K562 (cell line): ENCODE results near the gene HOXA13. TPM values are rescaled to one million over a fixed set of nuclear protein-coding genes. Genes with fewer than 3 reads are reported as not detected.

Source experiments
- ATAC-seq: fragments of 200-7000 bp; cut with Tn5 transposase; 3 replicates; pipeline ENCODE4 v1.9.1; 2020; ENCODE audit warnings: moderate library complexity
- BruUV-seq: library from RNA; stranded (reverse); fragments of 400-500 nt; replicated peaks from 2 replicates; lab custom pipeline; 2021; lab: Mats Ljungman, UMichigan
- CTCF ChIA-PET: fragments of 300-600 bp; formaldehyde crosslinking; extraction: SDS; loops from one replicate; lab custom pipeline; 2021; ENCODE audit warnings: low intra/inter-chr PET ratio; lab: Yijun Ruan, JAX
- POLR2A ChIA-PET: fragments of 300-600, 350-650 bp; sonication (Branson Sonifier 250); formaldehyde crosslinking; extraction: SDS; loops from one replicate; lab custom pipeline; 2021; ENCODE audit warnings: antibody characterized with exemption, inconsistent platforms; lab: Yijun Ruan, JAX
- DNase-seq, 4 experiments: peaks; one replicate each; pipeline versions ENCODE4 v3.0.0 to v3.0.0-alpha.2; 2011 to 2018; ENCODE audit warnings: low spot score in 3 of 4, mixed read lengths in 3 of 4; ENCODE audit errors: extremely low read depth in 1 of 4
- FAIRE-seq: peaks from 2 replicates; lab custom pipeline; 2011; peaks lifted over from hg19 to GRCh38; lab: Jason Lieb, UNC
- H2AFZ ChIP-seq: 2 replicates; pipeline ENCODE4 v1.6.0; 2011; ENCODE audit warnings: low read depth, low read length, control low read depth, inconsistent platforms
- H3K27ac ChIP-seq: fragments of 200-600 bp; 3 replicates; pipeline ENCODE4 v1.8.0; 2011; ENCODE audit warnings: low read depth, mild to moderate bottlenecking, control low read depth, inconsistent platforms, low read length, moderate library complexity, mixed read lengths; ENCODE audit errors: extremely low read depth
- H3K27me3 ChIP-seq, 2 experiments: fragments of 300-600 bp in 1 of 2; 2 replicates in 1 of 2; 3 replicates in 1 of 2; pipeline versions ENCODE4 v1.6.0 to v1.8.0; 2011; ENCODE audit warnings: inconsistent platforms in 2 of 2, low read length in 2 of 2, mild to moderate bottlenecking in 1 of 2, mixed read lengths in 1 of 2, moderate library complexity in 1 of 2; ENCODE audit not compliant: control insufficient read depth in 2 of 2, insufficient read depth in 2 of 2
- H3K36me3 ChIP-seq: fragments of 300-600 bp; 3 replicates; pipeline ENCODE4 v1.8.0; 2011; ENCODE audit warnings: mild to moderate bottlenecking, low read length, inconsistent platforms; ENCODE audit not compliant: control insufficient read depth, insufficient read depth
- H3K4me1 ChIP-seq, 2 experiments: fragments of 200-600 bp in 1 of 2; replicated peaks in 1 of 2; 2 replicates in 1 of 2; 3 replicates in 1 of 2; pipeline versions ENCODE4 v1.5.1 to v1.8.0; 2011; ENCODE audit warnings: inconsistent platforms in 2 of 2, low read length in 2 of 2, mild to moderate bottlenecking in 1 of 2, mixed read lengths in 1 of 2, moderate library complexity in 1 of 2; ENCODE audit not compliant: control insufficient read depth in 2 of 2, insufficient read depth in 2 of 2
- H3K4me2 ChIP-seq: 2 replicates; pipeline ENCODE4 v1.6.1; 2011; ENCODE audit warnings: low read length, control low read depth, inconsistent platforms, mixed read lengths; ENCODE audit not compliant: insufficient read depth
- H3K4me3 ChIP-seq: fragments of 200-600 bp; sonication (generic), shearing (Covaris generic); 2 replicates; pipeline ENCODE4 v1.5.1; 2016; ENCODE audit warnings: control low read depth, inconsistent platforms
- H3K79me2 ChIP-seq: fragments of 200-600 bp; 3 replicates; pipeline ENCODE4 v1.8.0; 2011; ENCODE audit warnings: low read length, inconsistent platforms; ENCODE audit not compliant: control insufficient read depth, insufficient read depth
- H3K9ac ChIP-seq, 2 experiments: 2 replicates each; pipeline versions ENCODE4 v1.6.0 to v1.6.1; 2011; ENCODE audit warnings: low read depth in 2 of 2, low read length in 2 of 2, control low read depth in 1 of 2, inconsistent platforms in 1 of 2, mild to moderate bottlenecking in 1 of 2, mixed read lengths in 1 of 2; ENCODE audit not compliant: insufficient read depth in 1 of 2
- H3K9me1 ChIP-seq: one replicate; pipeline ENCODE4 v1.6.0; 2011; ENCODE audit warnings: inconsistent platforms, mild to moderate bottlenecking, low read length, moderate library complexity; ENCODE audit not compliant: control insufficient read depth, insufficient read depth
- H3K9me3 ChIP-seq: replicated peaks from 2 replicates; pipeline ENCODE4 v1.5.1; 2011; ENCODE audit warnings: low read depth, low read length, inconsistent platforms; ENCODE audit not compliant: control insufficient read depth, insufficient read depth
- H4K20me1 ChIP-seq: replicated peaks from 2 replicates; pipeline ENCODE4 v1.6.1; 2011; ENCODE audit warnings: low read length, inconsistent platforms, mixed read lengths; ENCODE audit not compliant: control insufficient read depth, insufficient read depth
- ATF4 ChIP-seq: fragments of 450-650 bp; formaldehyde crosslinking; IDR thresholded peaks from 2 replicates; pipeline ENCODE4 v1.4.0; 2022; ENCODE audit warnings: mild to moderate bottlenecking, moderate library complexity
- CCAR2 ChIP-seq: fragments of 200-400 bp; formaldehyde crosslinking; IDR thresholded peaks from 2 replicates; pipeline ENCODE4 v1.6.1; 2017; ENCODE audit warnings: mild to moderate bottlenecking, low read depth, low read length
- HDAC1 ChIP-seq, 2 experiments: fragments of 450-650 bp; IDR thresholded peaks; 2 replicates each; pipeline ENCODE4 v1.6.1; 2016 to 2017; ENCODE audit warnings: inconsistent platforms in 1 of 2, mild to moderate bottlenecking in 1 of 2, moderate library complexity in 1 of 2
- MEF2A ChIP-seq: IDR thresholded peaks from 2 replicates; pipeline ENCODE4 v1.6.1; 2011; ENCODE audit warnings: low read depth, mild to moderate bottlenecking, low read length, moderate library complexity; ENCODE audit not compliant: control insufficient read depth
- NCOA6 ChIP-seq: fragments of 450-650 bp; IDR thresholded peaks from 2 replicates; pipeline ENCODE4 v1.6.1; 2017; ENCODE audit warnings: mild to moderate bottlenecking
- NFIC ChIP-seq: fragments of 450-650 bp; IDR thresholded peaks from 2 replicates; pipeline ENCODE4 v1.6.1; 2017; ENCODE audit warnings: mild to moderate bottlenecking, inconsistent platforms
- RBBP5 ChIP-seq: fragments of 200-600 bp; sonication (generic); IDR thresholded peaks from 2 replicates; pipeline ENCODE4 v1.6.1; 2012; ENCODE audit warnings: borderline replicate concordance, mild to moderate bottlenecking, low read length, control low read depth, inconsistent platforms; ENCODE audit not compliant: insufficient read depth, poor library complexity, severe bottlenecking
- ZNF655 ChIP-seq: fragments of 250-450 bp; sonication (Bioruptor Pico); IDR thresholded peaks from 2 replicates; pipeline ENCODE4 v1.5.0; 2021
- WGBS: fragments of 100-300 bp; shearing (Covaris generic); methylation state at CpG from one replicate; pipeline ENCODE4 v1.1.6; 2016; ENCODE audit warnings: low coverage, mixed read lengths; ENCODE audit not compliant: insufficient coverage; ENCODE audit errors: missing lambda C conversion rate; 5-methylcytosine and 5-hydroxymethylcytosine counted together
- in situ Hi-C: fragments of 300-500 bp; cut with MboI; formaldehyde crosslinking; loops from 4 replicates; pipeline ENCODE4 v1.15.0; 2018; ENCODE audit warnings: inconsistent platforms, mixed read lengths
- intact Hi-C: fragments of 100-400 bp; cut with micrococcal nuclease; formaldehyde crosslinking; loops from 2 replicates; pipeline ENCODE4 v1.14.2; 2022
- polyA plus RNA-seq, 8 experiments: library from polyadenylated mRNA; depleted of rRNA in 4 of 8; stranded (reverse) in 5 of 8; unstranded in 3 of 8; fragments of >200 nt; fragmentation: Nextera tagmentation in 2 of 8; fragmentation: Illumina TruSeq in 1 of 8; extraction: Ambion mirVana in 2 of 8; extraction: Trizol in 1 of 8; gene quantifications; 2 replicates each; pipeline versions ENCODE4 v1.2.1 to v1.2.3, GENCODE V29; 2011 to 2014; ENCODE audit warnings: inconsistent platforms in 1 of 8, missing spikeins in 1 of 8
- total RNA-seq, 7 experiments: library from RNA; depleted of rRNA in 6 of 7; stranded (reverse); fragments of >200 nt in 6 of 7; fragmentation: Illumina TruSeq in 2 of 7; extraction: Trizol in 2 of 7; gene quantifications; 2 replicates each; pipeline versions ENCODE4 v1.2.1 to v1.2.3, GENCODE V29; 2011 to 2021; ENCODE audit warnings: low replicate concordance in 1 of 7

HOXA13 gene
- total and polyA plus RNA-seq, 9 of the 15 experiments (the other 6 are each of a cell fraction or from before 2014, with no cell fraction given), result not detected

- TF ChIP-seq ZNF655 (no peak), HDAC1 (IDR thresholded peaks at IDR 0.05) (no peak), NFIC (no peak), ATF4 (CRISPR knock-in tag) (no peak), MEF2A (no peak)
- TF ChIP-seq, all 486 proteins: peak for 0
Observed at GRCh38 chr7:27149842-27150567, 49.9 kb downstream of the HOXA13 start (continued).

GRCh38 chr7:27148756-27149641 is 50.9 kb downstream of the HOXA13 start:
- Histone ChIP-seq H3K9me1 (no peaks in the 10 kb centered on the region), H3K4me3 (no peak overlapping the region), H3K27ac (no peak overlapping the region), H2AFZ (no peak overlapping the region), H3K4me1 (peaks cover 0 to 29% of the 10 kb centered on the region in 2 experiments; a peak in 2 of 5 replicates), H3K9me3 (no peaks in the 10 kb centered on the region), H3K79me2 (no peaks in the 10 kb centered on the region), H3K27me3 (peaks cover 55 to 92% of the 10 kb centered on the region in 2 experiments), H3K9ac (no peak overlapping the region), H4K20me1 (no peaks in the 10 kb centered on the region), H3K36me3 (no peaks in the 10 kb centered on the region), H3K4me2 (no peak overlapping the region)
- DNase-seq, result no peak
- FAIRE-seq, result no peak
- ChIA-PET POLR2A (interaction anchor here (0.6 kb wide), 2 partner anchors 21 to 769 kb away, joined by 3 to 4 read pairs; no protein-coding TSS in a partner anchor), CTCF (no interaction called here)
- WGBS, result 2% methylated on average over 29 of the region's 30 CpGs
- ATAC-seq, result no peak
- BruUV-seq, result no TSS peak
- in situ Hi-C loops, result loop anchor here (10.0 kb wide), 1 partner anchor 294 kb away; no protein-coding TSS in a partner anchor
- intact Hi-C loops, result no loop called here
- TF ChIP-seq CCAR2, result no peak
- no peak for TF ChIP-seq NCOA6
- TF ChIP-seq RBBP5, result no peak
